ENCODE measurements around the gene RASA3.

DNA sequence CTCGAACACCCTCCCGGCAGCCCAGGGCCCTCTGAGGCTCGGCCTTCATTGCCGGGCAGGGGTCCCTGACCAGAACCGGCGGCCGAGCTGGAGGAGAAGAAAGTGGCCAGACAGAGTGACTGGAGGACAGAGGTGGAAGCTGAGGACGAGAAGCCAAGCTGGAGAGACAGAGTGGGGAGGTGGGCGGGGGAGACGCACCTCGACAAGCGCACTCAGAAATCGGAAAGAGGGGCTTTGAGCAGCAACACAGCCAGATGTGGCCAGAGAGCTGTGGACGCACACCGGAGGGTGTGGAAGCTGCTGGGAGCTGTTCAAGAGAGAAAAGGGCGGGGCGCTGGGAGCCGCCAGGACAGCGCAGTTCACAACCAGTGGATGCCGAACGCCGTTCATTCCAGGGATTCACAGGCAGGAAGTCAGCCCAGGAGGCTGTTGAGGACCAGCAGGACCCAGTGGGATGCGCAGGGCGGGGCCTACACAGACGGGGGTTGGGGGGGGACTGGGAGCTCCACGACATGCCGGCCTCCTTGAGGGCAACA, 130.3 kb downstream of the RASA3 start:
- TF ChIP-seq GATA2 (IDR thresholded peaks at IDR 0.05; ENCODE audit: low read depth, low read length) (no peak), GATA3 (IDR thresholded peaks at IDR 0.05; ENCODE audit: low read depth, low read length) (no peak)
